Endodermal cell (in vitro differentiated cells): ENCODE measurements around the gene DUS2. TPM values are rescaled to one million over a fixed set of nuclear protein-coding genes. Genes with fewer than 3 reads are reported as not detected.

Experiments
- DNase-seq: peaks from one replicate; pipeline ENCODE4 v3.0.0-alpha.2; 2017
- H3K27ac ChIP-seq: 2 replicates; pipeline ENCODE4 v1.5.1; 2013; ENCODE audit warnings: mild to moderate bottlenecking, low read depth, low read length, moderate library complexity
- H3K27me3 ChIP-seq: 2 replicates; pipeline ENCODE4 v1.6.1; 2013; ENCODE audit warnings: mild to moderate bottlenecking, low read length, moderate library complexity; ENCODE audit not compliant: insufficient read depth, control insufficient read depth, poor library complexity, severe bottlenecking
- H3K36me3 ChIP-seq: 2 replicates; pipeline ENCODE4 v1.7.0; 2013; ENCODE audit warnings: mild to moderate bottlenecking, low read length, moderate library complexity; ENCODE audit not compliant: control insufficient read depth, insufficient read depth
- H3K4me1 ChIP-seq: one replicate; pipeline ENCODE4 v1.7.0; 2013; ENCODE audit warnings: low read length; ENCODE audit not compliant: control insufficient read depth, insufficient read depth
- H3K4me3 ChIP-seq: 2 replicates; pipeline ENCODE4 v1.5.1; 2013; ENCODE audit warnings: mild to moderate bottlenecking, low read length, moderate library complexity
- H3K9ac ChIP-seq: 2 replicates; pipeline ENCODE4 v1.6.1; 2013; ENCODE audit warnings: mild to moderate bottlenecking, low read length, moderate library complexity; ENCODE audit not compliant: poor library complexity, severe bottlenecking; ENCODE audit errors: extremely low read depth
- H3K9me3 ChIP-seq: 2 replicates; pipeline ENCODE4 v1.6.1; 2013; ENCODE audit warnings: mild to moderate bottlenecking, low read length, moderate library complexity; ENCODE audit not compliant: control insufficient read depth
- H3K27ac Mint-ChIP-seq: 2 replicates; pipeline ENCODE4 v1.8.0; 2020; ENCODE audit warnings: mixed read lengths
- H3K27me3 Mint-ChIP-seq: 2 replicates; pipeline ENCODE4 v1.8.0; 2021; ENCODE audit warnings: mild to moderate bottlenecking, mixed read lengths; ENCODE audit not compliant: insufficient read depth
- H3K36me3 Mint-ChIP-seq: 2 replicates; pipeline ENCODE4 v1.8.0; 2020; ENCODE audit warnings: low read depth, mixed read lengths
- H3K4me1 Mint-ChIP-seq: 2 replicates; pipeline ENCODE4 v1.8.0; 2020; ENCODE audit warnings: mixed read lengths
- H3K4me3 Mint-ChIP-seq: 2 replicates; pipeline ENCODE4 v1.8.0; 2020; ENCODE audit warnings: mild to moderate bottlenecking, moderate library complexity, mixed read lengths
- H3K9me3 Mint-ChIP-seq: 2 replicates; pipeline ENCODE4 v1.8.0; 2020; ENCODE audit warnings: mild to moderate bottlenecking, mixed read lengths
- WGBS, 2 experiments: methylation state at CpG; one replicate each; pipeline versions ENCODE4 v1.1.5 to v1.1.7; 2013; ENCODE audit warnings: missing lambda C conversion rate in 2 of 2, mixed read lengths in 1 of 2; ENCODE audit not compliant: insufficient coverage in 1 of 2, insufficient read length in 1 of 2; 5-methylcytosine and 5-hydroxymethylcytosine counted together
- total RNA-seq, 2 donors: library from RNA; stranded (reverse); fragmentation: NEBNext Ultra II Directional in 1 of 2; extraction: Animal tissue kit (Norgen Biotek cat#: 25700) in 1 of 2; gene quantifications; 2 replicates in 1 of 2; 3 replicates in 1 of 2; pipeline ENCODE4 v1.2.1, GENCODE V29; 2021
- TF ChIP-seq, protein P1 (sequence below): fragments of 200-600 bp; sonication (generic); conservative IDR thresholded peaks from 2 replicates; pipeline ENCODE4 v1.5.0; 2021; ENCODE audit warnings: antibody characterized with exemption, mild to moderate bottlenecking

Gene DUS2
- total RNA-seq, 2 donors from 2014 or later: 23.4 to 24.0 TPM

DNA sequence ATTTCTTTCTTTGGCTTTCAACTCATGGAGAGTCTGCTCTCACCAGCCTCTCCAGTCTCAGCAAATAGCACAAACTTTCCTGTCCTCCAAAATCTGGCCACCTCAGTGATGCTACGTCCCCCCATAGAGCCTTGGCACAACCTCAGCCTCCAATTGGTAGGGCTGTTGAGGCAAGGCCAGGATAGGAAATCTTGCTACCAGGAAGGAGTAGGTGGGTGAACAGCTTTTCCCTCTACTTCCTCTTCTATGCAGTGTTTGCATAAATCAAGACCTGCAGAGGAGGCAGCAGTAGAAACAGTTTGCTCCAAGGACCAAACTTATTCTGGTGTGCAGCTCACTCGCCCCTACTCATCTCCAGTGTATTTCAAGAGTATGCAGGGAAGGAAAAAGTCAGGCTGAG is 23.1 kb upstream of the DUS2 start:
- H3K4me3 ChIP-seq: no peak overlapping the region
- no peaks in the 10 kb centered on the region for H3K27me3 Mint-ChIP-seq
- TF ChIP-seq, protein P1, sequence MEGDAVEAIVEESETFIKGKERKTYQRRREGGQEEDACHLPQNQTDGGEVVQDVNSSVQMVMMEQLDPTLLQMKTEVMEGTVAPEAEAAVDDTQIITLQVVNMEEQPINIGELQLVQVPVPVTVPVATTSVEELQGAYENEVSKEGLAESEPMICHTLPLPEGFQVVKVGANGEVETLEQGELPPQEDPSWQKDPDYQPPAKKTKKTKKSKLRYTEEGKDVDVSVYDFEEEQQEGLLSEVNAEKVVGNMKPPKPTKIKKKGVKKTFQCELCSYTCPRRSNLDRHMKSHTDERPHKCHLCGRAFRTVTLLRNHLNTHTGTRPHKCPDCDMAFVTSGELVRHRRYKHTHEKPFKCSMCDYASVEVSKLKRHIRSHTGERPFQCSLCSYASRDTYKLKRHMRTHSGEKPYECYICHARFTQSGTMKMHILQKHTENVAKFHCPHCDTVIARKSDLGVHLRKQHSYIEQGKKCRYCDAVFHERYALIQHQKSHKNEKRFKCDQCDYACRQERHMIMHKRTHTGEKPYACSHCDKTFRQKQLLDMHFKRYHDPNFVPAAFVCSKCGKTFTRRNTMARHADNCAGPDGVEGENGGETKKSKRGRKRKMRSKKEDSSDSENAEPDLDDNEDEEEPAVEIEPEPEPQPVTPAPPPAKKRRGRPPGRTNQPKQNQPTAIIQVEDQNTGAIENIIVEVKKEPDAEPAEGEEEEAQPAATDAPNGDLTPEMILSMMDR: no peak
- peaks cover 5% of the 10 kb centered on the region for H3K9me3 ChIP-seq
- no peak overlapping the region for H3K4me3 Mint-ChIP-seq
- H3K4me1 Mint-ChIP-seq: no peaks in the 10 kb centered on the region
- H3K36me3 Mint-ChIP-seq: no peaks in the 10 kb centered on the region
- H3K9me3 Mint-ChIP-seq: peaks cover 2% of the 10 kb centered on the region
- H3K36me3 ChIP-seq: no peaks in the 10 kb centered on the region
- no peaks in the 10 kb centered on the region for H3K27me3 ChIP-seq
- H3K4me1 ChIP-seq: no peaks in the 10 kb centered on the region
- no peak overlapping the region for H3K9ac ChIP-seq
- WGBS, 2 experiments: 93 to 100% methylated on average over 1 to 2 of the region's 2 CpGs
- DNase-seq: no peak
- no peak overlapping the region for H3K27ac Mint-ChIP-seq
- H3K27ac ChIP-seq: no peak overlapping the region

GRCh38 chr16:68000450-68000849 is 22.6 kb upstream of the DUS2 start:
- no peaks in the 10 kb centered on the region for H3K27me3 ChIP-seq
- no peaks in the 10 kb centered on the region for H3K36me3 Mint-ChIP-seq
- no peak for DNase-seq
- no peaks in the 10 kb centered on the region for H3K27me3 Mint-ChIP-seq
- H3K4me1 ChIP-seq: no peaks in the 10 kb centered on the region
- H3K4me1 Mint-ChIP-seq: no peaks in the 10 kb centered on the region
- H3K9ac ChIP-seq: no peak overlapping the region
- no peaks in the 10 kb centered on the region for H3K36me3 ChIP-seq
- H3K9me3 Mint-ChIP-seq: peaks cover 2% of the 10 kb centered on the region
- 62 to 88% methylated on average over 2 to 3 of the region's 3 CpGs for WGBS, 2 experiments
- TF ChIP-seq, protein P1: no peak
- no peak overlapping the region for H3K4me3 ChIP-seq
- H3K27ac ChIP-seq: no peak overlapping the region
- no peak overlapping the region for H3K27ac Mint-ChIP-seq
- no peak overlapping the region for H3K4me3 Mint-ChIP-seq
- H3K9me3 ChIP-seq: peaks cover 5% of the 10 kb centered on the region

GRCh38 chr16:68003031-68003430 is 20.1 kb upstream of the DUS2 start:
- no peak overlapping the region for H3K9ac ChIP-seq
- H3K4me1 ChIP-seq: no peaks in the 10 kb centered on the region
- no peaks in the 10 kb centered on the region for H3K27me3 Mint-ChIP-seq
- H3K9me3 ChIP-seq: peaks cover 5% of the 10 kb centered on the region
- H3K36me3 Mint-ChIP-seq: no peaks in the 10 kb centered on the region
- no peaks in the 10 kb centered on the region for H3K36me3 ChIP-seq
- H3K9me3 Mint-ChIP-seq: peaks cover 2% of the 10 kb centered on the region
- H3K4me3 Mint-ChIP-seq: no peak overlapping the region
- H3K27ac ChIP-seq: no peak overlapping the region
- no peak overlapping the region for H3K27ac Mint-ChIP-seq
- peaks cover 6% of the 10 kb centered on the region for H3K4me1 Mint-ChIP-seq
- WGBS, 2 experiments: 92% methylated on average over 4 of the region's 4 CpGs; no CpG with 5 or more reads in 1 of the 2 experiments
- no peak for DNase-seq
- H3K27me3 ChIP-seq: no peaks in the 10 kb centered on the region
- TF ChIP-seq, protein P1: no peak
- no peak overlapping the region for H3K4me3 ChIP-seq
